ENCODE measurements around the gene CFD.
"Not testable (repeated sequence)": the region's sequence is repeated elsewhere in the genome, so short reads cannot be mapped to it uniquely, and the experiment has no call there.

CFD gene

DNA sequence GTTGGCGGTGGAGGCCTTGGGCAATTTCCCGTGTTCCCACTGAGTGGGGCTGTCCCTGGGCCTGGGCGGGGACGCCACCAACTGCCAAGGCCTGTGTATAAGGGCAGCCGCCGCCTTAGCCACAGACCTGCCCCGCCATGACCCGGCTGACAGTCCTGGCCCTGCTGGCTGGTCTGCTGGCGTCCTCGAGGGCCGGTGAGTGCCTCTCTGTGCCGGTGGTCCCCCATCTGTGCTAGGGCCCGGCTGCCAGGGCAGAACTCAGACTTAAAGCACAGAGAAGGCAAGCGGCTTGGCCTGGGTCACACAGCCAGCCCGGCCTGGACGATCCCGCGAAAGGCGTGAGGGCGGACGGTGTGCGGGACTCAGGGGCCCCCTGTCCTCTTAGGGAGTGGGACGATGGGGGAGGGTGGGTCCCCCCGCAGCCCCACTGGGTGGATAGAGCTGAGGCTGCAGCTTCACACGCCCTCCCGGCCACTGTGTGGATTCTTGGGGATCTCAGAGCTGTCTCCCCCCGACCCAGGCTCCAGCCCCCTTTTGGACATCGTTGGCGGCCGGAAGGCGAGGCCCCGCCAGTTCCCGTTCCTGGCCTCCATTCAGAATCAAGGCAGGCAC lies 31.6 kb upstream of the CFD start, which contains the start of gene AZU1:
AZU1 (plus strand) TSS at position 128 of the 612 bp plus-strand sequence; CDS start at position 138, 10 bp downstream.
- no peaks in the 10 kb centered on the region for H3K9me3 ChIP-seq (ENCODE audit: control insufficient read depth in 2 of 2, low read length in 2 of 2)

DNA sequence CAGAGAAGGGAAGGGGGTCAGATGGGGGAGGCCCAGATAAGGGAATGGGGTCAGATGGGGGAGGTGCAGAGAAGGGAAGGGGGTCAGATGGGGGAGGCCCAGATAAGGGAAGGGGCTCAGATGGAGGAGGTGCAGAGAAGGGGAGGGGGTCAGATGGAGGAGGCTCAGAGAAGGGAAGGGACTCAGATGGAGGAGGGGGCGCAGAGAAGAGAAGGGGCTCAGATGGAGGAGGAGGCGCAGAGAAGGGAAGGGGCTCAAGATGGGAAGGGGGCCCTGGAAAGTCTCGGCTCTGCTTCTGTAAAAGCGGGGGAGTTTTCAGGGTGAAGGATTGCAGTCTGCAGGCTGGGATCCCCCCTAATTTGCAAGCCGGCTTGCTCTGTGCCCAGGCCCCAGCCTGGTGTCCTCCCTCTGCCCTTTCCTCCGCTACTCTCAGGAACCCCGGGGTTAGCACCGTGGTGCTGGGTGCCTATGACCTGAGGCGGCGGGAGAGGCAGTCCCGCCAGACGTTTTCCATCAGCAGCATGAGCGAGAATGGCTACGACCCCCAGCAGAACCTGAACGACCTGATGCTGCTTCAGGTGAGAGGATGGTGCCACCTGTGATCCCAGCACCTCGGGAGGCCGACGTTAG lies 30.2 kb upstream of the CFD start:
- H3K9me3 ChIP-seq (ENCODE audit: control insufficient read depth in 2 of 2, low read length in 2 of 2) = no peaks in the 10 kb centered on the region
- H3K27ac ChIP-seq (ENCODE audit: low read length) = no peak overlapping the region
- peaks cover 11 to 15% of the 10 kb centered on the region in 2 donors for H3K27me3 ChIP-seq (ENCODE audit: control insufficient read depth in 1 of 2, insufficient read depth in 2 of 2, low read length in 2 of 2)
- H3K4me3 ChIP-seq (ENCODE audit: low read length in 2 of 2) = no peak overlapping the region
- H3K4me1 ChIP-seq (ENCODE audit: control insufficient read depth, insufficient read depth, low read length) = no peaks in the 10 kb centered on the region
- H3K36me3 ChIP-seq (ENCODE audit: control insufficient read depth in 2 of 2, insufficient read depth in 2 of 2, low read length in 2 of 2) = no peaks in the 10 kb centered on the region
- H3K9ac ChIP-seq (ENCODE audit: low read length in 2 of 2) = no peak overlapping the region

More for the DNA sequence above, 31.6 kb upstream of the CFD start, which contains the start of gene AZU1:
- H3K27ac ChIP-seq (ENCODE audit: low read length) = no peak within 1 kb of the TSS
- H3K4me3 ChIP-seq (ENCODE audit: low read length in 2 of 2) = no peak within 1 kb of the TSS
- H3K36me3 ChIP-seq (ENCODE audit: control insufficient read depth in 2 of 2, insufficient read depth in 2 of 2, low read length in 2 of 2) = no peaks in the 10 kb centered on the region
- H3K27me3 ChIP-seq (ENCODE audit: control insufficient read depth in 1 of 2, insufficient read depth in 2 of 2, low read length in 2 of 2) = peaks cover 17 to 18% of the 10 kb centered on the region in 2 donors
- H3K4me1 ChIP-seq (ENCODE audit: control insufficient read depth, insufficient read depth, low read length) = no peaks in the 10 kb centered on the region
- no peak within 1 kb of the TSS for H3K9ac ChIP-seq (ENCODE audit: low read length in 2 of 2)

DNA sequence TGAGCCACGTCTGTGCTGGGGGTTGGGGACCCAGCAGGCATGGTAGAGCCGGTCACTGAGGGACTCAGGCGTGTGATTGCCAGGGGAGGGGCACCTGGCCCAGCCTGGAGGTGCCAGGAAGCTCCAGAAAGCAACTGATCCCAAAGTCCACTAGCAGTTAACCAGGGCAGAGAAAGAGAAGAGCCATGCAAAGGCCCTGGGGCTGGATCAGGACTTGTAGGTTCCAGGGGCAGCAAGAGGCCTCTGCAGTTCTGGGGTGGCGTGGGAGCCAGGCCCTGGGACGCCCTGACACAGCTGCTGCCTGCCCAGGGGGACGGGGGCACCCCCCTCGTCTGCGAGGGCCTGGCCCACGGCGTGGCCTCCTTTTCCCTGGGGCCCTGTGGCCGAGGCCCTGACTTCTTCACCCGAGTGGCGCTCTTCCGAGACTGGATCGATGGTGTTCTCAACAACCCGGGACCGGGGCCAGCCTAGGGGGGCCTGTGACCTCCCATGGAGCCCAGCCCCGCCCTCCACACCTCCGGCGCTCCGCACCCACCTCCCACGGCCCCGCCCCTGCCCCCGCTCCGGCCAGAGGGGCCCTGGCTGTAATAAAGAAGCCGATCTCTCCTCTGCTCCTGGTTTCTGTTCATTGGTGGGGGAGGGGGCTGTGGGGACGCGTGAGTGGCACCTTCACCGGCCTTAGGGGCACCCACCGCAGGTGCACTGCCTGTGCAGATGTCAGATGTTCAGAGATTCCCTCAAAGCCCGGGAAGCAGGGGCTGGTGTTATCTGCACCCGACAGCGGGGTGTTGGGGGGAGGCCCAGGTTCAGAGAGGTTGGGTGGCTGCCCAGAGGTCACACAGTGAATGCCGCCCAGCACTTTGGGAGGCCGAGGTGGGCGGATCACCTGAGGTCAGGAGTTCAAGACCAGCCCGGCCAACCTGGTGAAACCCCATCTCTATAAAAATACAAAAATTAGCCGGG lies 27.8 kb upstream of the CFD start:
- Histone ChIP-seq H3K4me1 (ENCODE audit: control insufficient read depth, insufficient read depth, low read length) (no peaks in the 10 kb centered on the region), H3K4me3 (ENCODE audit: low read length in 2 of 2) (no peak overlapping the region), H3K27ac (ENCODE audit: low read length) (no peak overlapping the region), H3K9ac (ENCODE audit: low read length in 2 of 2) (no peak overlapping the region), H3K27me3 (ENCODE audit: control insufficient read depth in 1 of 2, insufficient read depth in 2 of 2, low read length in 2 of 2) (peaks cover 17 to 25% of the 10 kb centered on the region in 2 donors), H3K9me3 (ENCODE audit: control insufficient read depth in 2 of 2, low read length in 2 of 2) (no peaks in the 10 kb centered on the region), H3K36me3 (ENCODE audit: control insufficient read depth in 2 of 2, insufficient read depth in 2 of 2, low read length in 2 of 2) (no peaks in the 10 kb centered on the region)

DNA sequence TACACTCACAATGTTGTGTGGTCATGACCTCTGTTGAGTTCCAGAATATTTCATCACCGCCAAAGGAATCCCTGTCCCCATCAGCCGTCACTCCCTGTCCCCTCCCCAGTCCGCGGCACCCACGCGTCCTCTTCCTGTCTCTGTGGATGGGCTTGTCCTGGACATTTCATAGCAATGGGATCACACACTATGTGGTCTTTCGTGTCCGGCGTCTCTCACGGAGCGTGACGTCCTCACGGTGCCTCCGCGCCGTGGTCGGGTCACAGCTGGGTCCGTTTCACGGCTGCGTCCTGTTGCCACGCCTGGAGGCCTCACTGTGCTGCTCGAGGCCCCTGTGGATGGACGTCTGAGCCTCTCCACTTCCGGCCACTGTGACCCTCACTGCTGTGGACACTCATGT lies 25.2 kb upstream of the CFD start:
- no peak overlapping the region for H3K4me3 ChIP-seq (ENCODE audit: low read length in 2 of 2)
- no peaks in the 10 kb centered on the region for H3K9me3 ChIP-seq (ENCODE audit: control insufficient read depth in 2 of 2, low read length in 2 of 2)
- no peaks in the 10 kb centered on the region for H3K4me1 ChIP-seq (ENCODE audit: control insufficient read depth, insufficient read depth, low read length)
- H3K36me3 ChIP-seq (ENCODE audit: control insufficient read depth in 2 of 2, insufficient read depth in 2 of 2, low read length in 2 of 2) = no peaks in the 10 kb centered on the region
- no peak overlapping the region for H3K27ac ChIP-seq (ENCODE audit: low read length)
- H3K27me3 ChIP-seq (ENCODE audit: control insufficient read depth in 1 of 2, insufficient read depth in 2 of 2, low read length in 2 of 2) = peaks cover 17 to 24% of the 10 kb centered on the region in 2 donors
- no peak overlapping the region for H3K9ac ChIP-seq (ENCODE audit: low read length in 2 of 2)

DNA sequence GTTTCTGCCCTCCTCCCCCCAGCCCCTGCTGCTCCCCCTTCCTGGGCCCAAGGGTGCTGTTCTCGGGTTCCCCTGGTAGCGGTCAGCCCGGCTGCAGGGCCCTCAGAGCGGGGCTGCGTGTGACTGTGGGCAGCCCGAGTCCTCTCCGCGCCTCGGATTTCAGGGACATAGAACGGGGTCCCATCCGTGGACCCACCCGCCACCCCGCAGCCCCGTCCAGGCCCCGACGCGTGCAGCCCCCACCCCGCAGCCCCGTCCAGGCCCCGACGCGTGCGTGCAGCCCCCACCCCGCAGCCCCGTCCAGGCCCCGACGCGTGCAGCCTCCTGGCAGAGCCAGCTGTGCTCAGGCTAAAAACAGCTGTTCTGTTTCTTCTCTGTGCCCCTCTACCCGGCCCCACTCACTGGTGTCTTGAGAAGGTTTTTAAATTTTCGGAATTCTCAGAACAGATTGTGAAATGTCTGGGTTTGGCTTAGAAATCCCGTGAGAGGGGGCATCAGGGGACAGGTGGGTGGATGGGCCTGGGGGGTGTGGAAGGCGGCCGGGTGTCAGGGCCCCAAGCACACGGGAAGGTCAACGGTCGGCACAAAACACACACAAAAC lies 24.2 kb upstream of the CFD start:
- H3K9ac ChIP-seq (ENCODE audit: low read length in 2 of 2) = no peak overlapping the region
- no peaks in the 10 kb centered on the region for H3K9me3 ChIP-seq (ENCODE audit: control insufficient read depth in 2 of 2, low read length in 2 of 2)
- peaks cover 15 to 24% of the 10 kb centered on the region in 2 donors for H3K27me3 ChIP-seq (ENCODE audit: control insufficient read depth in 1 of 2, insufficient read depth in 2 of 2, low read length in 2 of 2)
- H3K4me3 ChIP-seq (ENCODE audit: low read length in 2 of 2) = no peak overlapping the region
- no peaks in the 10 kb centered on the region for H3K36me3 ChIP-seq (ENCODE audit: control insufficient read depth in 2 of 2, insufficient read depth in 2 of 2, low read length in 2 of 2)
- H3K27ac ChIP-seq (ENCODE audit: low read length) = no peak overlapping the region
- no peaks in the 10 kb centered on the region for H3K4me1 ChIP-seq (ENCODE audit: control insufficient read depth, insufficient read depth, low read length)

DNA sequence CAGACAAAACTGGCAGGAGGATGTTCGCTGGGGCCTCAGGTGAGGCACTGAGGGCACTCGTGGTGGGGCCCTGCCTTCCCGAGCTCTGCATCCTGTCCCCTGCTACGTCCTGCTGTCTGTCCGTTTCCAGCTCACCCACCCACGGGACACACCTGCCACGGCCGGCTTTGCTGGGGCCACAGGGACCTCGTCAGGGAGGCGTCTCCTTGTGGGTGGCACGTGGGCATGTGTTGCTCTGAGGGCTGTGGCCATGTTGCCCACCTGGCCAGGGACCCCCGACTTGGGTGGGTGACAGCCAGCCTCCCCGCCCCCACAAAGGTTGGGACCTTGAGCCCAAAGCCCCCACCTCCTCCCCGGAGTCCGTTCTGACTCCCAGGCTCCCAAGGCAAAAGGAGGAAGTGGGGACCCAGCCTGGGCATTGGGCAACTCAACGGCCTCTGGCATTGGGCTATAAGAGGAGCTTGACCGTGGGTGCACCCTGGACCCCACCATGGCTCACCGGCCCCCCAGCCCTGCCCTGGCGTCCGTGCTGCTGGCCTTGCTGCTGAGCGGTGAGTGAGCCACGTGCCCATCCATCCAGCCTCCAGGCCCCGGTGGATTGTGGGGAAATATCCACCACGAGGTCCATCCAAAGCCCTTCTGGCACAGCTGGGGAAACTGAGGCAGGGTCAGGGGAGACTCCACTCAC lies 18.8 kb upstream of the CFD start, which contains the start of gene PRTN3:
PRTN3 (plus strand) TSS at position 481 of the 688 bp plus-strand sequence; CDS start at position 491, 10 bp downstream.
- Histone ChIP-seq H3K9ac (ENCODE audit: low read length in 2 of 2) (no peak within 1 kb of the TSS), H3K9me3 (ENCODE audit: control insufficient read depth in 2 of 2, low read length in 2 of 2) (no peaks in the 10 kb centered on the region), H3K36me3 (ENCODE audit: control insufficient read depth in 2 of 2, insufficient read depth in 2 of 2, low read length in 2 of 2) (no peaks in the 10 kb centered on the region), H3K4me3 (ENCODE audit: low read length in 2 of 2) (no peak within 1 kb of the TSS), H3K4me1 (ENCODE audit: control insufficient read depth, insufficient read depth, low read length) (peaks cover 10% of the 10 kb centered on the region), H3K27me3 (ENCODE audit: control insufficient read depth in 1 of 2, insufficient read depth in 2 of 2, low read length in 2 of 2) (peaks cover 21 to 33% of the 10 kb centered on the region in 2 donors), H3K27ac (ENCODE audit: low read length) (no peak within 1 kb of the TSS)

DNA sequence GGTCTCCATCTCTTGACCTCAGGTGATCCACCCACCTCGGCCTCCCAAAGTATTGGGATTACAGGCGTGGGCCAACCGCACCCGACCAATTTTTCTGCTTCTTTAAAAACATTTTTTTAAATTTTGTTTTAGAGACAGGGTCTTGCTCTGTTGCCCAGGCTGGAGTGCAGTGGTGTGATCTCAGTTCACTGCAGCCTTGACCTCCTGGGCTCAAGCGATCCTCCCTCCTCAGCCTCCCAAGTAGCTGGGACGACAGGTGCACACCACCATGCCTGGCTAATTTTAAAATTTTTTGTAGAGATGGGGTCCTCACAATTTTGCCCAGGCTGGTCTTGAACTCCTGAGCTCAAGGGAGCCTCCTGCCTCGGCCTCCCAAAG lies 16.7 kb upstream of the CFD start:
- H3K9ac ChIP-seq (ENCODE audit: low read length in 2 of 2); H3K27ac ChIP-seq (ENCODE audit: low read length); H3K36me3 ChIP-seq (ENCODE audit: control insufficient read depth in 2 of 2, insufficient read depth in 2 of 2, low read length in 2 of 2); H3K9me3 ChIP-seq (ENCODE audit: control insufficient read depth in 2 of 2, low read length in 2 of 2); H3K4me3 ChIP-seq (ENCODE audit: low read length in 2 of 2): not testable (repeated sequence)
- Histone ChIP-seq H3K27me3 (ENCODE audit: control insufficient read depth in 1 of 2, insufficient read depth in 2 of 2, low read length in 2 of 2) (peaks cover 29 to 34% of the 10 kb centered on the region in 2 donors), H3K4me1 (ENCODE audit: control insufficient read depth, insufficient read depth, low read length) (peaks cover 13% of the 10 kb centered on the region)

DNA sequence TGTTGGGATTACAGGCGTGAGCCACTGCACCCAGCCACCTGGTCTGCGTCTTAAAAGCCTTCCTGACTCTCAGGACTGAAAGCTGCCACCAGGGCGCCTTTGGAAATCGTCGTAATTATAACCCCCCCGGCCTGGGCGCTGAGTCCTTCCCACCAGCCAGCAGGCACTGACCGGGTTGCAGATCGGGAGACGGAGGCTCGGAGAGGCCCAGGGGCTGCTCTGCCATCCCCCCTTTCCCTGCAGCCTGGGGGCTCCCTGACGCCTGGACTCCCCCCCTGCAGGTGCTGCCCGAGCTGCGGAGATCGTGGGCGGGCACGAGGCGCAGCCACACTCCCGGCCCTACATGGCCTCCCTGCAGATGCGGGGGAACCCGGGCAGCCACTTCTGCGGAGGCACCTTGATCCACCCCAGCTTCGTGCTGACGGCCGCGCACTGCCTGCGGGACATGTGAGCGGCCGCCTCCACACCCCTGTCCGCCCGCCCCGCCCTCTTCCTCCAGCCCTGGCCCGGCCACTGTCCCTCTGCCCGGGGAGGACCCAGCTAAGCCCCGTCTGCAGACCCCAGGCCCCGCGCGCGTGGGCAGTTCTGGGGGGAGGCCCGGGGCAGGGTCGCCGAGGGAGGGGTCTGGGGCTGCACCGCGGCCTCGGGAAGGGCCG lies 16.2 kb upstream of the CFD start:
- no peak overlapping the region for H3K27ac ChIP-seq (ENCODE audit: low read length)
- peaks cover 17% of the 10 kb centered on the region for H3K4me1 ChIP-seq (ENCODE audit: control insufficient read depth, insufficient read depth, low read length)
- no peaks in the 10 kb centered on the region for H3K9me3 ChIP-seq (ENCODE audit: control insufficient read depth in 2 of 2, low read length in 2 of 2)
- peak overlapping the region in 1 of 2 donors; percentile 52 for H3K4me3 ChIP-seq (ENCODE audit: low read length in 2 of 2)
- peaks cover 29 to 34% of the 10 kb centered on the region in 2 donors for H3K27me3 ChIP-seq (ENCODE audit: control insufficient read depth in 1 of 2, insufficient read depth in 2 of 2, low read length in 2 of 2)
- H3K9ac ChIP-seq (ENCODE audit: low read length in 2 of 2) = no peak overlapping the region
- H3K36me3 ChIP-seq (ENCODE audit: control insufficient read depth in 2 of 2, insufficient read depth in 2 of 2, low read length in 2 of 2) = no peaks in the 10 kb centered on the region

DNA sequence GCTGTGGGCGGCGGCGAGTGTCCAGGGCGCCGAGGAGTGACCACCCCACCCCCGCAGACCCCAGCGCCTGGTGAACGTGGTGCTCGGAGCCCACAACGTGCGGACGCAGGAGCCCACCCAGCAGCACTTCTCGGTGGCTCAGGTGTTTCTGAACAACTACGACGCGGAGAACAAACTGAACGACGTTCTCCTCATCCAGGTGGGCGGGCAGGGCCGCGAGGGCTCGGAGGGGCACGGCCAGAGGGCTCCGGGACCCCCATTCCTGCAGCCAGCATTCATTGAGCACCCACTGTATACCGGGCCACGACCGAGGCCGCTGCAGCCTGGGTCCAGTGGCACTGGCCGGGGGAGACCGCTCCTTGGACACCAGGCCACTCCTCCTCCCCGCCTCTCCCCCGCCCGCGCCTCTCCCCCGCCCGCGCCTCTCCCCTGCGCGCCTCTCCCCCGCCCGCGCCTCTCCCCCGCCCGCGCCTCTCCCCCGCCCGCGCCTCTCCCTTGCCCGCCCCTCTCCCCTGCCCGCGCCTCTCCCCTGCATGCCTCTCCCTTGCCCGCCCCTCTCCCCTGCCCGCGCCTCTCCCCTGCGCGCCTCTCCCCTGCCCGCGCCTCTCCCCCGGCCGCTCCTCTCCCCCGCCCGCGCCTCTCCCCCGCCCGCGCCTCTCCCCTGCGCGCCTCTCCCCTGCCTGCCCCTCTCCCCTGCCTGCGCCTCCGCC lies 15.5 kb upstream of the CFD start:
- no peak overlapping the region for H3K27ac ChIP-seq (ENCODE audit: low read length)
- H3K4me3 ChIP-seq (ENCODE audit: low read length in 2 of 2) = peak overlapping the region in 1 of 2 donors; percentile 52
- H3K9me3 ChIP-seq (ENCODE audit: control insufficient read depth in 2 of 2, low read length in 2 of 2) = no peaks in the 10 kb centered on the region
- peaks cover 17% of the 10 kb centered on the region for H3K4me1 ChIP-seq (ENCODE audit: control insufficient read depth, insufficient read depth, low read length)
- H3K36me3 ChIP-seq (ENCODE audit: control insufficient read depth in 2 of 2, insufficient read depth in 2 of 2, low read length in 2 of 2) = no peaks in the 10 kb centered on the region
- H3K9ac ChIP-seq (ENCODE audit: low read length in 2 of 2) = no peak overlapping the region
- H3K27me3 ChIP-seq (ENCODE audit: control insufficient read depth in 1 of 2, insufficient read depth in 2 of 2, low read length in 2 of 2) = peaks cover 27 to 34% of the 10 kb centered on the region in 2 donors
